ENCODE results near the gene PARP8.
A peak's percentile ranks its signal among the peaks of the same experiment; 100 is the strongest.

PARP8 gene

GRCh38 chr5:50702615-50703366, 36.4 kb downstream of the PARP8 start:
- Mint-ChIP-seq H3K27me3 (no peaks in the 10 kb centered on the region), H3K27ac (peak overlapping the region; percentile 64), H3K36me3 (peaks cover 11% of the 10 kb centered on the region), H3K4me1 (peaks cover 44% of the 10 kb centered on the region), H3K9me3 (peaks cover 2% of the 10 kb centered on the region), H3K4me3 (no peak overlapping the region)
- ATAC-seq: peak; percentile 45

DNA sequence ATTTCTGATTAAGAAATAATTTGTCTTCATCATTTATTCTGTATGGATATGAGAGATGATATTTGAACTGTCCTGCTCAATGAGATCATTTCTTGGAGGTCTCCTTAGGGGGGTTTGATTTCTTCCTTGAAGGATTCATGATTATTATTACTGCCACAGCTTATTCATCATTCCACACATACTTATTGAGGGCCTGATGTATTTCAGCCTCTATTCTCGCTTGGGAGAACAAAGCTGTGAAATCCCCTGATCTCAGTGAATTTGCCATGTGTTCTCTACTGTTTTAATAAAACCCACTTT, 36.9 kb downstream of the PARP8 start:
- Mint-ChIP-seq H3K9me3 (peaks cover 2% of the 10 kb centered on the region), H3K4me1 (peaks cover 44% of the 10 kb centered on the region), H3K36me3 (peaks cover 11% of the 10 kb centered on the region), H3K27me3 (no peaks in the 10 kb centered on the region), H3K4me3 (no peak overlapping the region), H3K27ac (no peak overlapping the region)
- ATAC-seq: no peak

DNA sequence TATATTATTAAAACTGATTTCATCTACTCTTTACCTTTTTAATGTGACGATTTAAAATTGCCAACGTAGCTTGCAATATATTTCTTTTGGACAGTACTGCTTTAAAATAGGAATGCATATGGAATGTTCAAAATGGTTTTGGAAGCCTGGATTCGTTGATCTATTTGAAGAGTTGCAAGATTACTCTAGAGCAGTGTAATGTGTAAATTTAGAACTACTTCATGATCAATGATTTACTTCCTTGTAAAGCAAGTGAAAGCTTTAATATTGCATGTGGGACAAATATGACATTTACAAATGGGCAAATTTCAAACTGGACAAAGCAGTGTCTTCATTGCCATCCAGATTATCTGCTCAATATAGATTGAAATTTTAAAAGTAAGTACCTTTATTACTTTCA, 38.3 kb downstream of the PARP8 start:
- no peak overlapping the region for H3K4me3 Mint-ChIP-seq
- no peak for ATAC-seq

DNA sequence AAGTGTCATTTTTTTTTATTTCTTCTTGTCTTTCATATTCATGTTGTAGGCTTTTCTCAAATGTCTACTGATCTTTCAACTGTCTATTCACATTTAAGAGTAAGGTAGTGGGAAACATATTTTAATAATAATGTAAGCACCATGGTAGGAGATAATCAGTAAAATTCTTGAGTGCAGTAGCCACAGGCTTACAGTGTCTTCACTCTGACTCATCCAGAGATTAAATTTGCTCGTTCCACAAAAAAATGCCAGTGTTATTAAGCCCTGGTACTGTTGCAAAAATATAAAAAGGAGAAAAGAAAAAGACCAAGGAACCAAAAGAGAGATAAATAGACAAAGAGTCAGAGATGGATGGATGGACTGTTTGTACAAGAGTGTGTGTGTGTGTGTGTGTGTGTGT, 43.0 kb downstream of the PARP8 start:
- H3K9me3 Mint-ChIP-seq: no peaks in the 10 kb centered on the region
- no peak overlapping the region for H3K4me3 Mint-ChIP-seq
- H3K36me3 Mint-ChIP-seq: peaks cover 2% of the 10 kb centered on the region
- ATAC-seq: no peak
- H3K27me3 Mint-ChIP-seq: no peaks in the 10 kb centered on the region
- H3K27ac Mint-ChIP-seq: peak overlapping the region; percentile 79
- H3K4me1 Mint-ChIP-seq: peaks cover 65% of the 10 kb centered on the region

More for the DNA sequence above, 38.3 kb downstream of the PARP8 start:
- Mint-ChIP-seq H3K27me3 (no peaks in the 10 kb centered on the region), H3K9me3 (peaks cover 2% of the 10 kb centered on the region), H3K36me3 (peaks cover 11% of the 10 kb centered on the region), H3K27ac (peak overlapping the region; percentile 66), H3K4me1 (peaks cover 55% of the 10 kb centered on the region)

- H3K36me3 Mint-ChIP-seq: no peaks in the 10 kb centered on the region
- H3K4me3 Mint-ChIP-seq: peak overlapping the region; percentile 65
- H3K9me3 Mint-ChIP-seq: no peaks in the 10 kb centered on the region
- H3K4me1 Mint-ChIP-seq: peaks cover 70% of the 10 kb centered on the region
- peak overlapping the region; percentile 79 for H3K27ac Mint-ChIP-seq
- no peaks in the 10 kb centered on the region for H3K27me3 Mint-ChIP-seq
- peak; percentile 17 for ATAC-seq
Measured at GRCh38 chr5:50710838-50711237, 44.4 kb downstream of the PARP8 start.

GRCh38 chr5:50711280-50711679, 44.8 kb downstream of the PARP8 start:
- peak overlapping the region; percentile 65 for H3K4me3 Mint-ChIP-seq
- H3K9me3 Mint-ChIP-seq: no peaks in the 10 kb centered on the region
- no peaks in the 10 kb centered on the region for H3K36me3 Mint-ChIP-seq
- peak overlapping the region; percentile 79 for H3K27ac Mint-ChIP-seq
- no peaks in the 10 kb centered on the region for H3K27me3 Mint-ChIP-seq
- H3K4me1 Mint-ChIP-seq: peaks cover 74% of the 10 kb centered on the region
- ATAC-seq: peak; percentile 96

- H3K27me3 Mint-ChIP-seq: no peaks in the 10 kb centered on the region
- H3K4me3 Mint-ChIP-seq: no peak overlapping the region
Measured at GRCh38 chr5:50712479-50712878, 46.0 kb downstream of the PARP8 start.

GRCh38 chr5:50715001-50715400, 48.6 kb downstream of the PARP8 start:
- ATAC-seq: no peak
- H3K4me1 Mint-ChIP-seq: peaks cover 73% of the 10 kb centered on the region
- no peaks in the 10 kb centered on the region for H3K36me3 Mint-ChIP-seq
- H3K27ac Mint-ChIP-seq: peak overlapping the region; percentile 26
- no peak overlapping the region for H3K4me3 Mint-ChIP-seq
- no peaks in the 10 kb centered on the region for H3K9me3 Mint-ChIP-seq
- no peaks in the 10 kb centered on the region for H3K27me3 Mint-ChIP-seq

More at GRCh38 chr5:50712479-50712878, 46.0 kb downstream of the PARP8 start:
- Mint-ChIP-seq H3K4me1 (peaks cover 78% of the 10 kb centered on the region), H3K9me3 (no peaks in the 10 kb centered on the region), H3K36me3 (no peaks in the 10 kb centered on the region), H3K27ac (peak overlapping the region; percentile 65)
- ATAC-seq: no peak

GRCh38 chr5:50716134-50716533, 49.7 kb downstream of the PARP8 start:
- H3K27ac Mint-ChIP-seq: no peak overlapping the region
- H3K9me3 Mint-ChIP-seq: no peaks in the 10 kb centered on the region
- no peaks in the 10 kb centered on the region for H3K36me3 Mint-ChIP-seq
- peaks cover 72% of the 10 kb centered on the region for H3K4me1 Mint-ChIP-seq
- H3K4me3 Mint-ChIP-seq: no peak overlapping the region
- no peak for ATAC-seq
- H3K27me3 Mint-ChIP-seq: no peaks in the 10 kb centered on the region

DNA sequence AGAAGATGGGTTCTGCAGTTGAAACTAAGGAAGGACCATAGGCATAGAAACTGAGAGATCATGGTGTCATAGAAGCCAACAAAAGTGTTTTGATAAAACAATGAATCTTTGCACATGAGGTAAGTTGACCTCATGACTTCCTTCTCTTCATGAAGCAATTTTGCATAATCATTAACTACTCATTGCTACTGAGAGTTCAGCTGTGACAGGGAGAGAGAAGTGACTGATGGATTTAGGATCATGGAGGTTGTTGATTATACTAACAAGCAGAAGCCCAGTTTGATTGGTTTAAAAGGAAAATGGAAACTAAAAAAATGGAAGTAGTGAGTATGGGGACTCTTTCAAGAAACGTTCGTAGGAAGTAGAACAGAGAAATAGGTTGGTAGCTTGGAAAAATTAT, 51.2 kb downstream of the PARP8 start:
- Mint-ChIP-seq H3K4me1 (peaks cover 71% of the 10 kb centered on the region), H3K9me3 (no peaks in the 10 kb centered on the region), H3K36me3 (no peaks in the 10 kb centered on the region), H3K27me3 (no peaks in the 10 kb centered on the region), H3K4me3 (no peak overlapping the region), H3K27ac (peak overlapping the region; percentile 0)
- ATAC-seq: no peak

- no peaks in the 10 kb centered on the region for H3K36me3 Mint-ChIP-seq
Measured at GRCh38 chr5:50720061-50720710, 53.7 kb downstream of the PARP8 start.

DNA sequence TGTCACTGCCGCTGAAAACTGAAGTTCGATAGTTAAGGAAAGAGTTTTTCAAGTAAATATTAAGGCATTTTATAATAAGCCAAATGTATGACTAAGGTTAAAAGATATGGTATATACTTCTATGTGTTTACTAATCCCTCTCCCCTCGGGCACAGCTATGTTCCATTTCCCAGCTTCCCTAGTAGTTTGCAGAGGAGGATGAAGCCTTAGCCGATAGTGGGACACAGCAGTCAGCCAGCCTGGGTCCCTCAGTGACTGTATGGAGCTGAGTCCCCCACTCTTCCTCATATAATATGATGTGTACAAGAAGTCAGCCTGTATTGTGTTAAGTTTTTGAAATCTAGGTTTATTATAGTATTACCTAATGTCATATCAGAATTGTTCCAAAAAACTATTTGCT, 55.8 kb downstream of the PARP8 start:
- Mint-ChIP-seq H3K9me3 (no peaks in the 10 kb centered on the region), H3K4me1 (peaks cover 60% of the 10 kb centered on the region), H3K27me3 (no peaks in the 10 kb centered on the region), H3K4me3 (no peak overlapping the region), H3K36me3 (no peaks in the 10 kb centered on the region), H3K27ac (peak overlapping the region; percentile 12)
- ATAC-seq: no peak

More at GRCh38 chr5:50720061-50720710, 53.7 kb downstream of the PARP8 start:
- ATAC-seq: no peak
- peaks cover 59% of the 10 kb centered on the region for H3K4me1 Mint-ChIP-seq
- no peak overlapping the region for H3K27ac Mint-ChIP-seq
- H3K9me3 Mint-ChIP-seq: no peaks in the 10 kb centered on the region
- no peaks in the 10 kb centered on the region for H3K27me3 Mint-ChIP-seq
- H3K4me3 Mint-ChIP-seq: no peak overlapping the region

DNA sequence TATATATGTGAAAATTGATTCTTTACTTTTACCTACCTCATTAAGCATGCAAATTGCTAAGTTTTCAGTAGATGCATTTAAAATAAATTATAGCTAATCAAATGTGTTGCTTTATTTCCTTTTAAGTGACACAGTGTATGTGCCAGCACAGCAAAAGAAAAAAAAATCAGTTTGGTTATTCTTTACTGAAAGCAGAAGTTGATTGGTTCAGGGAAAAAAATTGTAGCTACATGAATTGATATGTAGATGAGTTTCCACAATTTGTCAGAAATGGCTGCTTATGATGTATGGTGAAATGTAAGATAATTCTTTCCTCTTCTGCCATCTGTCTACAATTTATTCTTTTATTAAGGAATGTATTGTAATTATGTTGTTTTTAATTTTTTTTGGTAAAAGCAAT, 57.8 kb downstream of the PARP8 start:
- Mint-ChIP-seq H3K27me3 (no peaks in the 10 kb centered on the region), H3K4me1 (peaks cover 44% of the 10 kb centered on the region)

GRCh38 chr5:50725800-50726474, 59.5 kb downstream of the PARP8 start:
- no peak for ATAC-seq
- H3K4me3 Mint-ChIP-seq: no peak overlapping the region
- no peaks in the 10 kb centered on the region for H3K9me3 Mint-ChIP-seq
- peak overlapping the region; percentile 81 for H3K27ac Mint-ChIP-seq
- H3K4me1 Mint-ChIP-seq: peaks cover 31% of the 10 kb centered on the region
- no peaks in the 10 kb centered on the region for H3K27me3 Mint-ChIP-seq
- H3K36me3 Mint-ChIP-seq: no peaks in the 10 kb centered on the region

More for the DNA sequence above, 57.8 kb downstream of the PARP8 start:
- Mint-ChIP-seq H3K4me3 (no peak overlapping the region), H3K36me3 (no peaks in the 10 kb centered on the region), H3K9me3 (no peaks in the 10 kb centered on the region), H3K27ac (no peak overlapping the region)
- no peak for ATAC-seq

DNA sequence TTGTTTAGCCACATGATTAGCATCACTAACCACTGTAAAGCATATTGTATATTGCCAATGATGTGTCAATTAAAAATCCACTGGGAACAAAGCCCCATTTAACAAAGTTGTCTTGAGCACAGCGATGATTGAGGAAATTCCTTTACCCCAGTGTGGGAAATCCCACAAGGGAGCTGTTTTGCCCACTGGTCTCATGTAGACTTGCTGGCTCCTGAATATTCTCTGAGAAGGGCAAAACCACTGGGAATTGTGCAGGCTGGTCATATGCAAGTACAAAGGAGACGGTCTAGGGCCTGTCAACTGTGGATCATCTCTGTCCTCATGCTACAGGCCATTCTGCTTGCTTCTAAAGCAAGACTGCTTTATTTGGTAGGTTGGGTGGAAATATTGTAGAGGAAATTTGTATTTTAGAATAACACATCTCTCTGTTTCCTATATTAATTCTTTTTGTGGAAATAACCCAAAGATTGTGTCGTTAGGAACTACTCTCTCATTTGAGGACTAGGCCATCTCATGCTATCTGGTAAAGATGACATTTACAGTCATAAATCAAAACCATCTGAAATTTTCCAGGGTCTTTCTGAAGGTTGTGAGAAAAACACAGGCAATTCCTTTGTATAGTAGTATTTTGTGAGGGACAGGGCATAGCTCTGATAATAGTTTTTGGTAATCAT, 60.2 kb downstream of the PARP8 start:
- peak overlapping the region; percentile 8 for H3K4me3 Mint-ChIP-seq
- H3K27ac Mint-ChIP-seq: peak overlapping the region; percentile 81
- ATAC-seq: peak; percentile 58
- H3K9me3 Mint-ChIP-seq: no peaks in the 10 kb centered on the region
- peaks cover 30% of the 10 kb centered on the region for H3K4me1 Mint-ChIP-seq
- no peaks in the 10 kb centered on the region for H3K27me3 Mint-ChIP-seq
- no peaks in the 10 kb centered on the region for H3K36me3 Mint-ChIP-seq
